OCI-LY3 (cell line): ENCODE results near the gene RBM12.

Source experiments
- H2AFZ ChIP-seq: fragments of 200-600, 300-600 bp; shearing (Covaris generic); 2 replicates; pipeline ENCODE4 v1.6.0; 2014; ENCODE audit warnings: antibody characterized with exemption, low read depth, low read length
- H3K27ac ChIP-seq: fragments of 200-600, 300-600 bp; sonication (generic); 2 replicates; pipeline ENCODE4 v1.5.1; 2014; ENCODE audit warnings: mild to moderate bottlenecking, low read length, moderate library complexity, mixed read lengths
- H3K27me3 ChIP-seq: fragments of 200-600, 300-600 bp; sonication (generic); 2 replicates; pipeline ENCODE4 v1.6.1; 2014; ENCODE audit warnings: low read depth, low read length, mixed read lengths
- H3K36me3 ChIP-seq: fragments of 200-600, 300-600 bp; sonication (generic); replicated peaks from 2 replicates; pipeline ENCODE3; 2014; ENCODE audit warnings: low read depth, low read length, mixed read lengths
- H3K4me1 ChIP-seq: fragments of 300-600, 200-600 bp; sonication (generic); 2 replicates; pipeline ENCODE4 v1.6.1; 2014; ENCODE audit warnings: low read length, mixed read lengths
- H3K4me2 ChIP-seq: fragments of 200-600, 300-600 bp; sonication (generic); 2 replicates; pipeline ENCODE4 v1.6.1; 2014; ENCODE audit warnings: low read length, mixed read lengths
- H3K4me3 ChIP-seq: fragments of 300-600, 200-600 bp; sonication (generic); 2 replicates; pipeline ENCODE4 v1.5.1; 2014; ENCODE audit warnings: antibody characterized with exemption, mild to moderate bottlenecking, low read length, moderate library complexity
- H3K79me2 ChIP-seq: fragments of 300-600, 200-600 bp; shearing (Covaris generic); 2 replicates; pipeline ENCODE4 v1.6.1; 2014; ENCODE audit warnings: mild to moderate bottlenecking, low read length, mixed read lengths
- H3K9ac ChIP-seq: fragments of 300-600, 200-600 bp; shearing (Covaris generic); 2 replicates; pipeline ENCODE4 v1.6.0; 2014; ENCODE audit warnings: mild to moderate bottlenecking, low read length, moderate library complexity
- H3K9me3 ChIP-seq: fragments of 200-600, 300-600 bp; shearing (Covaris generic); 2 replicates; pipeline ENCODE4 v1.6.1; 2014; ENCODE audit warnings: low read length, mixed read lengths; ENCODE audit not compliant: insufficient read depth
- H4K20me1 ChIP-seq: fragments of 200-600, 300-600 bp; sonication (generic); 2 replicates; pipeline ENCODE4 v1.6.1; 2016; ENCODE audit warnings: low read length, mixed read lengths; ENCODE audit not compliant: insufficient read depth
- CTCF ChIP-seq: fragments of 200-600, 300-600 bp; sonication (generic); IDR thresholded peaks from 2 replicates; pipeline ENCODE4 v1.5.1; 2014; ENCODE audit warnings: antibody characterized with exemption, low read length, low read depth
- EZH2phosphoT487 ChIP-seq: fragments of 200-600 bp; shearing (Covaris generic); IDR thresholded peaks from 2 replicates; pipeline ENCODE4 v1.6.1; 2018; ENCODE audit warnings: antibody characterized with exemption, mixed run types, low read depth

The RBM12 gene

GRCh38 chr20:35643045-35643444, 21.7 kb downstream of the RBM12 start:
- no peaks in the 10 kb centered on the region for H3K4me1 ChIP-seq
- H3K9me3 ChIP-seq, result no peaks in the 10 kb centered on the region
- no peak overlapping the region for H3K9ac ChIP-seq
- peaks cover 90% of the 10 kb centered on the region for H3K79me2 ChIP-seq
- no peak for TF ChIP-seq EZH2phosphoT487
- no peak for TF ChIP-seq CTCF
- H2AFZ ChIP-seq, result no peak overlapping the region
- no peak overlapping the region for H3K27ac ChIP-seq
- peaks cover 59% of the 10 kb centered on the region for H4K20me1 ChIP-seq
- no peak overlapping the region for H3K4me3 ChIP-seq
- H3K4me2 ChIP-seq, result no peak overlapping the region
- H3K27me3 ChIP-seq, result no peaks in the 10 kb centered on the region
- H3K36me3 ChIP-seq, result peaks cover 8% of the 10 kb centered on the region

GRCh38 chr20:35641743-35642142, 23.0 kb downstream of the RBM12 start:
- Histone ChIP-seq H3K9me3 (no peaks in the 10 kb centered on the region), H3K4me3 (no peak overlapping the region), H3K36me3 (peaks cover 8% of the 10 kb centered on the region), H3K4me1 (no peaks in the 10 kb centered on the region), H3K27me3 (no peaks in the 10 kb centered on the region), H3K27ac (no peak overlapping the region), H2AFZ (no peak overlapping the region), H3K9ac (no peak overlapping the region), H3K79me2 (peaks cover 93% of the 10 kb centered on the region), H3K4me2 (no peak overlapping the region), H4K20me1 (peaks cover 63% of the 10 kb centered on the region)
- TF ChIP-seq EZH2phosphoT487 (no peak), CTCF (no peak)

- peaks cover 65% of the 10 kb centered on the region for H4K20me1 ChIP-seq
- no peak overlapping the region for H3K27ac ChIP-seq
- TF ChIP-seq CTCF (no peak), EZH2phosphoT487 (no peak)
- no peak overlapping the region for H2AFZ ChIP-seq
- no peak overlapping the region for H3K4me3 ChIP-seq
- H3K9me3 ChIP-seq, result no peaks in the 10 kb centered on the region
- H3K4me2 ChIP-seq, result no peak overlapping the region
- no peak overlapping the region for H3K9ac ChIP-seq
- no peaks in the 10 kb centered on the region for H3K27me3 ChIP-seq
- no peaks in the 10 kb centered on the region for H3K4me1 ChIP-seq
- peaks cover 8% of the 10 kb centered on the region for H3K36me3 ChIP-seq
- H3K79me2 ChIP-seq, result peaks cover 93% of the 10 kb centered on the region
These were observed 24.0 kb downstream of the RBM12 start for GRCh38 chr20:35640724-35641123.

- H3K4me3 ChIP-seq, result no peak overlapping the region
- H3K9me3 ChIP-seq, result no peaks in the 10 kb centered on the region
- H2AFZ ChIP-seq, result no peak overlapping the region
- no peak overlapping the region for H3K4me2 ChIP-seq
- no peaks in the 10 kb centered on the region for H3K27me3 ChIP-seq
- H4K20me1 ChIP-seq, result peaks cover 51% of the 10 kb centered on the region
- H3K79me2 ChIP-seq, result peaks cover 85% of the 10 kb centered on the region
- H3K9ac ChIP-seq, result no peak overlapping the region
- TF ChIP-seq CTCF (no peak), EZH2phosphoT487 (no peak)
- no peaks in the 10 kb centered on the region for H3K4me1 ChIP-seq
- no peak overlapping the region for H3K27ac ChIP-seq
- H3K36me3 ChIP-seq, result peaks cover 8% of the 10 kb centered on the region
These were observed 25.9 kb downstream of the RBM12 start for GRCh38 chr20:35638751-35639150.
